HCT116 (cell line): ENCODE measurements around the gene TMEM156. TPM values are rescaled to one million over a fixed set of nuclear protein-coding genes. Genes with fewer than 3 reads are reported as not detected.

Source experiments
- ATAC-seq: fragments of 200-7000 bp; cut with Tn5 transposase; 2 replicates; pipeline ENCODE4 v1.9.1; 2020; ENCODE audit warnings: mild to moderate bottlenecking, moderate library complexity
- BruUV-seq: library from RNA; stranded (reverse); fragments of 400-500 nt; replicated peaks from 2 replicates; lab custom pipeline; 2021; lab: Mats Ljungman, UMichigan
- CTCF ChIA-PET: fragments of 300-600 bp; sonication (Branson Sonifier 250); formaldehyde crosslinking; loops from one replicate; lab custom pipeline; 2021; ENCODE audit warnings: antibody characterized with exemption; lab: Charles Lee
- POLR2A ChIA-PET: fragments of 300-600, 350-600 bp; sonication (Branson Sonifier 250); formaldehyde crosslinking; loops from one replicate; lab custom pipeline; 2021; ENCODE audit warnings: antibody characterized with exemption; lab: Charles Lee
- RAD21 ChIA-PET, 2 experiments: fragments of 300-600 bp; sonication (Branson Sonifier 250); formaldehyde crosslinking; loops; one replicate each; lab custom pipeline; 2023; ENCODE audit warnings: low total read pairs in 2 of 2; ENCODE audit not compliant: uncharacterized antibody in 2 of 2, unreplicated experiment in 2 of 2, low non-redundant PET in 1 of 2; lab: Charles Lee
- DNase-seq: peaks from one replicate; pipeline ENCODE4 v3.0.0-alpha.2; 2010; ENCODE audit warnings: low read depth, low spot score
- H2AFZ ChIP-seq: fragments of 200-600 bp; shearing (Covaris generic), sonication (generic); 2 replicates; pipeline ENCODE4 v1.6.1; 2017; ENCODE audit warnings: low read depth, mixed run types, mixed read lengths, antibody characterized with exemption, low read length; ENCODE audit not compliant: poor library complexity, severe bottlenecking
- H3K27ac ChIP-seq: 2 replicates; pipeline ENCODE4 v1.5.1; 2012; ENCODE audit warnings: low read depth, low read length
- H3K27me3 ChIP-seq: fragments of 200-600 bp; sonication (generic); 2 replicates; pipeline ENCODE4 v1.6.1; 2016; ENCODE audit warnings: mixed run types, low read length, mixed read lengths; ENCODE audit not compliant: insufficient read depth
- H3K36me3 ChIP-seq, 2 experiments: fragments of 200-500 bp in 1 of 2; fragments of 200-600 bp in 1 of 2; sonication (Bioruptor generic) in 1 of 2; sonication (generic) in 1 of 2; 2 replicates each; pipeline versions ENCODE4 v1.5.1 to v1.6.1; 2014 to 2016; ENCODE audit warnings: low read length in 2 of 2, inconsistent platforms in 1 of 2, mixed read lengths in 1 of 2, mixed run types in 1 of 2; ENCODE audit not compliant: insufficient read depth in 2 of 2, control insufficient read depth in 1 of 2
- H3K4me1 ChIP-seq, 2 experiments: fragments of 200-600 bp in 1 of 2; sonication (generic) in 1 of 2; 2 replicates each; pipeline versions ENCODE4 v1.5.1 to v1.6.1; 2012 to 2017; ENCODE audit warnings: low read length in 2 of 2, inconsistent platforms in 1 of 2, mild to moderate bottlenecking in 1 of 2, mixed read lengths in 1 of 2, mixed run types in 1 of 2, moderate library complexity in 1 of 2; ENCODE audit not compliant: insufficient read depth in 2 of 2, control insufficient read depth in 1 of 2
- H3K4me2 ChIP-seq: fragments of 200-600 bp; sonication (generic); 2 replicates; pipeline ENCODE4 v1.6.1; 2017; ENCODE audit warnings: mixed run types, low read length, mixed read lengths
- H3K4me3 ChIP-seq, 2 experiments: fragments of 200-600 bp in 1 of 2; sonication (generic) in 1 of 2; replicated peaks in 1 of 2; 2 replicates each; pipeline ENCODE4 v1.5.1; 2011 to 2016; ENCODE audit warnings: low read length in 2 of 2, control low read depth in 1 of 2, low read depth in 1 of 2, mild to moderate bottlenecking in 1 of 2, mixed read lengths in 1 of 2, mixed run types in 1 of 2
- H3K79me2 ChIP-seq: fragments of 200-600 bp; sonication (generic); 2 replicates; pipeline ENCODE4 v1.6.1; 2017; ENCODE audit warnings: mild to moderate bottlenecking, mixed run types, low read length, moderate library complexity, mixed read lengths; ENCODE audit not compliant: insufficient read depth
- H3K9ac ChIP-seq: fragments of 200-600 bp; sonication (generic); 2 replicates; pipeline ENCODE4 v1.6.1; 2016; ENCODE audit warnings: low read length, mixed read lengths
- H3K9me2 ChIP-seq: fragments of 200-600 bp; sonication (generic), shearing (Covaris generic); 2 replicates; pipeline ENCODE4 v1.6.1; 2017; ENCODE audit warnings: mixed run types, mild to moderate bottlenecking, moderate library complexity; ENCODE audit not compliant: insufficient read depth
- H3K9me3 ChIP-seq, 2 experiments: fragments of 200-500 bp in 1 of 2; fragments of 200-600 bp in 1 of 2; sonication (Bioruptor generic) in 1 of 2; sonication (generic) in 1 of 2; 2 replicates each; pipeline ENCODE4 v1.6.1; 2014 to 2017; ENCODE audit warnings: low read length in 2 of 2, mixed read lengths in 2 of 2, inconsistent platforms in 1 of 2, low read depth in 1 of 2, mild to moderate bottlenecking in 1 of 2, mixed run types in 1 of 2, moderate library complexity in 1 of 2; ENCODE audit not compliant: control insufficient read depth in 1 of 2, insufficient read depth in 1 of 2
- H4K20me1 ChIP-seq: fragments of 200-600 bp; sonication (generic), shearing (Covaris generic); 2 replicates; pipeline ENCODE4 v1.6.1; 2017; ENCODE audit warnings: mixed run types, mild to moderate bottlenecking, moderate library complexity; ENCODE audit not compliant: insufficient read depth
- CEBPB ChIP-seq: IDR thresholded peaks from 2 replicates; pipeline ENCODE4 v1.6.1; 2012; ENCODE audit warnings: low read depth
- ELF1 ChIP-seq: IDR thresholded peaks from 2 replicates; pipeline ENCODE4 v1.6.1; 2012; ENCODE audit warnings: low read depth, borderline replicate concordance
- EZH2 ChIP-seq: fragments of 200-600 bp; sonication (generic); IDR thresholded peaks from 2 replicates; pipeline ENCODE4 v1.6.1; 2017; ENCODE audit warnings: antibody characterized with exemption, mixed run types
- FOSL1 ChIP-seq: IDR thresholded peaks from 2 replicates; pipeline ENCODE4 v1.6.1; 2012; ENCODE audit warnings: low read depth
- POLR2A ChIP-seq: IDR thresholded peaks from 2 replicates; pipeline ENCODE4 v1.7.0; 2011; ENCODE audit warnings: borderline replicate concordance; ENCODE audit not compliant: insufficient read depth, insufficient read length; ENCODE audit errors: extremely low read depth
- RAD21 ChIP-seq: IDR thresholded peaks from 2 replicates; pipeline ENCODE4 v1.6.1; 2012; ENCODE audit warnings: low read depth, mild to moderate bottlenecking
- SRF ChIP-seq: IDR thresholded peaks from 2 replicates; pipeline ENCODE4 v1.6.1; 2012; ENCODE audit warnings: low read depth
- TCF7L2 ChIP-seq: IDR thresholded peaks from 2 replicates; pipeline ENCODE4 v1.7.0; 2011; ENCODE audit warnings: borderline replicate concordance, inconsistent platforms; ENCODE audit not compliant: insufficient read depth, insufficient read length; ENCODE audit errors: extremely low read depth
- YY1 ChIP-seq: IDR thresholded peaks from 2 replicates; pipeline ENCODE4 v1.6.1; 2011; ENCODE audit warnings: low read length, low read depth, moderate library complexity, mild to moderate bottlenecking; ENCODE audit not compliant: insufficient replicate concordance; ENCODE audit errors: extremely low read depth
- ZNF274 ChIP-seq: fragments of 200-500 bp; sonication (Bioruptor generic); IDR thresholded peaks from 2 replicates; pipeline ENCODE4 v1.6.1; 2014; ENCODE audit warnings: mild to moderate bottlenecking, low read depth, low read length, inconsistent platforms
- intact Hi-C: fragments of 100-400 bp; cut with micrococcal nuclease; formaldehyde crosslinking; loops from 2 replicates; pipeline ENCODE4 v1.10.0; 2022
- total RNA-seq: library from RNA; stranded (reverse); gene quantifications from one replicate; pipeline ENCODE4 v1.2.1, GENCODE V29; 2021; ENCODE audit not compliant: unreplicated experiment
- TF ChIP-seq, protein P1 (sequence below), 3 experiments: fragments of 200-600 bp in 1 of 3; sonication (generic) in 1 of 3; IDR thresholded peaks in 2 of 3; conservative IDR thresholded peaks in 1 of 3; 2 replicates each; pipeline ENCODE4 v1.5.1; 2012 to 2017; ENCODE audit warnings: low read depth in 2 of 3, low read length in 2 of 3, antibody characterized with exemption in 1 of 3, borderline replicate concordance in 1 of 3, control low read depth in 1 of 3, mild to moderate bottlenecking in 1 of 3, mixed read lengths in 1 of 3, mixed run types in 1 of 3, moderate library complexity in 1 of 3; ENCODE audit not compliant: insufficient read depth in 1 of 3
- TF ChIP-seq, protein P2 (sequence below): IDR thresholded peaks from 2 replicates; pipeline ENCODE4 v1.6.1; 2011; ENCODE audit warnings: mild to moderate bottlenecking, low read length, moderate library complexity; ENCODE audit not compliant: insufficient replicate concordance; ENCODE audit errors: extremely low read depth
- TF ChIP-seq, protein P3 (sequence below): IDR thresholded peaks from 2 replicates; pipeline ENCODE4 v1.6.1; 2012

Gene TMEM156
- total RNA-seq, 1 experiment from 2014 or later: 0.22 TPM

DNA sequence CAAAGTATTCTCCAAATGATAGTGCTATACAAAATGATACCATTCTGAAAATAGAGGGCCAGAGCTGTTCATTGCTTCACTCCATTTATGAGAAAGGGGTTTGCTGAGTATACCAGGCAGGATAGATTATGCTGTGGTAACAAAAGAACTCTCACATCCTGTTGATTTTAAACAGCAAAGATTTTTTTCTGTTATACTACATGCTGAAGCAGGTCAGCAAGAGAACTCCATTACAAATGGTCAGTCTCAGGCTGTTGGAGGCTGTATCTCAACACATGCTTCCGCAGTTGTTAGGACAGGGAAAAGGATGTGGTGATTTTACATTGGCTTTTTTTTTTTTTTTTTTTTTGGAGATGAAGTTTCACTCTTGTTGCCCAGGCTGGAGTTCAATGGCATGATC, 16.1 kb upstream of the TMEM156 start:
- POLR2A ChIA-PET: no interaction called here
- H2AFZ ChIP-seq: no peak overlapping the region
- intact Hi-C loops: no loop called here
- H3K9me2 ChIP-seq: no peaks in the 10 kb centered on the region
- no peaks in the 10 kb centered on the region for H4K20me1 ChIP-seq
- H3K9ac ChIP-seq: no peak overlapping the region
- no peak overlapping the region for H3K27ac ChIP-seq
- RAD21 ChIA-PET: no interaction called here
- TF ChIP-seq SRF: no peak
- no peak for TF ChIP-seq ELF1
- no peak for TF ChIP-seq EZH2
- TF ChIP-seq, protein P1, sequence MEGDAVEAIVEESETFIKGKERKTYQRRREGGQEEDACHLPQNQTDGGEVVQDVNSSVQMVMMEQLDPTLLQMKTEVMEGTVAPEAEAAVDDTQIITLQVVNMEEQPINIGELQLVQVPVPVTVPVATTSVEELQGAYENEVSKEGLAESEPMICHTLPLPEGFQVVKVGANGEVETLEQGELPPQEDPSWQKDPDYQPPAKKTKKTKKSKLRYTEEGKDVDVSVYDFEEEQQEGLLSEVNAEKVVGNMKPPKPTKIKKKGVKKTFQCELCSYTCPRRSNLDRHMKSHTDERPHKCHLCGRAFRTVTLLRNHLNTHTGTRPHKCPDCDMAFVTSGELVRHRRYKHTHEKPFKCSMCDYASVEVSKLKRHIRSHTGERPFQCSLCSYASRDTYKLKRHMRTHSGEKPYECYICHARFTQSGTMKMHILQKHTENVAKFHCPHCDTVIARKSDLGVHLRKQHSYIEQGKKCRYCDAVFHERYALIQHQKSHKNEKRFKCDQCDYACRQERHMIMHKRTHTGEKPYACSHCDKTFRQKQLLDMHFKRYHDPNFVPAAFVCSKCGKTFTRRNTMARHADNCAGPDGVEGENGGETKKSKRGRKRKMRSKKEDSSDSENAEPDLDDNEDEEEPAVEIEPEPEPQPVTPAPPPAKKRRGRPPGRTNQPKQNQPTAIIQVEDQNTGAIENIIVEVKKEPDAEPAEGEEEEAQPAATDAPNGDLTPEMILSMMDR (IDR thresholded peaks at IDR 0.05 in 2 of 3, conservative IDR thresholded peaks at IDR 0.05 in 1 of 3; ENCODE audit: borderline replicate concordance in 1 of 3, insufficient read depth in 1 of 3, low read depth in 2 of 3, low read length in 2 of 3): no peak
- no peak for TF ChIP-seq CEBPB
- no peak for TF ChIP-seq TCF7L2
- TF ChIP-seq YY1: no peak
- TF ChIP-seq, protein P2, sequence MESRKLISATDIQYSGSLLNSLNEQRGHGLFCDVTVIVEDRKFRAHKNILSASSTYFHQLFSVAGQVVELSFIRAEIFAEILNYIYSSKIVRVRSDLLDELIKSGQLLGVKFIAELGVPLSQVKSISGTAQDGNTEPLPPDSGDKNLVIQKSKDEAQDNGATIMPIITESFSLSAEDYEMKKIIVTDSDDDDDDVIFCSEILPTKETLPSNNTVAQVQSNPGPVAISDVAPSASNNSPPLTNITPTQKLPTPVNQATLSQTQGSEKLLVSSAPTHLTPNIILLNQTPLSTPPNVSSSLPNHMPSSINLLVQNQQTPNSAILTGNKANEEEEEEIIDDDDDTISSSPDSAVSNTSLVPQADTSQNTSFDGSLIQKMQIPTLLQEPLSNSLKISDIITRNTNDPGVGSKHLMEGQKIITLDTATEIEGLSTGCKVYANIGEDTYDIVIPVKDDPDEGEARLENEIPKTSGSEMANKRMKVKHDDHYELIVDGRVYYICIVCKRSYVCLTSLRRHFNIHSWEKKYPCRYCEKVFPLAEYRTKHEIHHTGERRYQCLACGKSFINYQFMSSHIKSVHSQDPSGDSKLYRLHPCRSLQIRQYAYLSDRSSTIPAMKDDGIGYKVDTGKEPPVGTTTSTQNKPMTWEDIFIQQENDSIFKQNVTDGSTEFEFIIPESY: no peak
- TF ChIP-seq, protein P3, sequence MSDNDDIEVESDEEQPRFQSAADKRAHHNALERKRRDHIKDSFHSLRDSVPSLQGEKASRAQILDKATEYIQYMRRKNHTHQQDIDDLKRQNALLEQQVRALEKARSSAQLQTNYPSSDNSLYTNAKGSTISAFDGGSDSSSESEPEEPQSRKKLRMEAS: no peak
- no peak for TF ChIP-seq FOSL1
- TF ChIP-seq POLR2A: no peak
- TF ChIP-seq ZNF274: no peak
- TF ChIP-seq RAD21: no peak
- CTCF ChIA-PET: no interaction called here
- H3K4me3 ChIP-seq: no peak overlapping the region
- BruUV-seq: no TSS peak
- H3K4me2 ChIP-seq: no peak overlapping the region
- H3K27me3 ChIP-seq: no peaks in the 10 kb centered on the region
- DNase-seq: no peak
- no peaks in the 10 kb centered on the region for H3K79me2 ChIP-seq
- H3K36me3 ChIP-seq: no peaks in the 10 kb centered on the region
- H3K4me1 ChIP-seq: peaks cover 16 to 22% of the 10 kb centered on the region in 2 experiments
- no peak for ATAC-seq
- no peaks in the 10 kb centered on the region for H3K9me3 ChIP-seq
